GM12878 (cell line): ENCODE measurements around the gene ZG16B. TPM values are rescaled to one million over a fixed set of nuclear protein-coding genes. Genes with fewer than 3 reads are reported as not detected.

Source experiments
- ATAC-seq: fragments of 200-7000 bp; cut with Tn5 transposase; 3 replicates; pipeline ENCODE4 v1.9.1; 2020; ENCODE audit warnings: mild to moderate bottlenecking, moderate library complexity
- BruUV-seq: library from RNA; stranded (reverse); fragments of 400-500 nt; replicated peaks from 2 replicates; lab custom pipeline; 2021; lab: Mats Ljungman, UMichigan
- CTCF ChIA-PET: fragments of 300-600 bp; sonication (Branson Sonifier 250); formaldehyde crosslinking; extraction: SDS; loops from one replicate; lab custom pipeline; 2021; ENCODE audit warnings: inconsistent platforms; lab: Yijun Ruan, JAX
- POLR2A ChIA-PET: fragments of 350-600 bp; formaldehyde crosslinking; extraction: SDS; loops from one replicate; lab custom pipeline; 2021; ENCODE audit warnings: inconsistent platforms; lab: Charles Lee
- RAD21 ChIA-PET: fragments of 300-600 bp; sonication (Branson Sonifier 250); formaldehyde crosslinking; loops from one replicate; lab custom pipeline; 2023; ENCODE audit warnings: antibody characterized with exemption; ENCODE audit not compliant: unreplicated experiment; lab: Charles Lee
- SMC1A ChIA-PET: fragments of 300-600 bp; sonication (Branson Sonifier 250); formaldehyde crosslinking; loops from one replicate; lab custom pipeline; 2023; ENCODE audit not compliant: unreplicated experiment, uncharacterized antibody; lab: Charles Lee
- DNase-seq: peaks from one replicate; pipeline ENCODE4 v3.0.0-alpha.2; 2011; ENCODE audit warnings: low read depth, low spot score
- FAIRE-seq: peaks from 3 replicates; lab custom pipeline; 2011; peaks lifted over from hg19 to GRCh38; lab: Jason Lieb, UNC
- H2AFZ ChIP-seq: 2 replicates; pipeline ENCODE4 v1.6.0; 2011; ENCODE audit warnings: low read depth, low read length, control low read depth; ENCODE audit not compliant: control insufficient read depth
- H3K27ac ChIP-seq: 2 replicates; pipeline ENCODE4 v1.5.1; 2011; ENCODE audit warnings: control low read depth; ENCODE audit not compliant: control insufficient read depth, insufficient read depth
- H3K27me3 ChIP-seq, 2 experiments: replicated peaks in 1 of 2; 2 replicates each; pipeline versions ENCODE4 v1.6.0 to v1.6.1; 2011; ENCODE audit warnings: low read length in 1 of 2; ENCODE audit not compliant: control insufficient read depth in 2 of 2, insufficient read depth in 2 of 2
- H3K36me3 ChIP-seq, 2 experiments: 2 replicates each; pipeline ENCODE4 v1.5.1; 2011; ENCODE audit warnings: low read length in 1 of 2; ENCODE audit not compliant: control insufficient read depth in 2 of 2, insufficient read depth in 2 of 2
- H3K4me1 ChIP-seq: 2 replicates; pipeline ENCODE4 v1.6.1; 2011; ENCODE audit warnings: mild to moderate bottlenecking, low read length, moderate library complexity, mixed read lengths; ENCODE audit not compliant: control insufficient read depth, insufficient read depth
- H3K4me2 ChIP-seq: 2 replicates; pipeline ENCODE4 v1.6.0; 2011; ENCODE audit warnings: control low read depth; ENCODE audit not compliant: control insufficient read depth, insufficient read depth
- H3K4me3 ChIP-seq: fragments of 200-600 bp; sonication (generic); 2 replicates; pipeline ENCODE4 v1.5.1; 2016
- H3K79me2 ChIP-seq: 2 replicates; pipeline ENCODE4 v1.6.0; 2011; ENCODE audit warnings: low read length; ENCODE audit not compliant: control insufficient read depth, insufficient read depth
- H3K9ac ChIP-seq: 2 replicates; pipeline ENCODE4 v1.8.0; 2011; ENCODE audit warnings: low read length, control low read depth, mixed read lengths; ENCODE audit not compliant: control insufficient read depth, insufficient read depth
- H3K9me3 ChIP-seq: replicated peaks from 3 replicates; pipeline ENCODE4 v1.5.1; 2011; ENCODE audit warnings: mild to moderate bottlenecking, low read length; ENCODE audit not compliant: control insufficient read depth, insufficient read depth
- H4K20me1 ChIP-seq: 2 replicates; pipeline ENCODE4 v1.6.0; 2011; ENCODE audit not compliant: control insufficient read depth, insufficient read depth
- ASH2L ChIP-seq: fragments of 300-600, 200-600 bp; sonication (generic); IDR thresholded peaks from 2 replicates; pipeline ENCODE4 v1.6.1; 2017; ENCODE audit warnings: low read depth, mild to moderate bottlenecking, borderline replicate concordance
- CBFB ChIP-seq: IDR thresholded peaks from 2 replicates; pipeline ENCODE4 v1.6.1; 2016; ENCODE audit warnings: antibody characterized with exemption, low read depth
- CEBPZ ChIP-seq: fragments of 150-350 bp; IDR thresholded peaks from 2 replicates; pipeline ENCODE4 v1.6.1; 2016; ENCODE audit warnings: low read depth, low read length
- ESRRA ChIP-seq: IDR thresholded peaks from 2 replicates; pipeline ENCODE4 v1.6.1; 2012; ENCODE audit warnings: mild to moderate bottlenecking, low read length, improper control_type of control experiment
- HSF1 ChIP-seq: fragments of 150-350 bp; IDR thresholded peaks from 2 replicates; pipeline ENCODE4 v1.6.1; 2014; ENCODE audit warnings: mild to moderate bottlenecking, low read depth, low read length
- KDM1A ChIP-seq: fragments of 200-600 bp; sonication (generic); IDR thresholded peaks from 2 replicates; pipeline ENCODE4 v1.6.1; 2016; ENCODE audit warnings: borderline replicate concordance
- POLR2A ChIP-seq: IDR thresholded peaks from 2 replicates; pipeline ENCODE4 v1.6.1; 2011; ENCODE audit warnings: low read depth, mild to moderate bottlenecking, low read length
- RCOR1 ChIP-seq: conservative IDR thresholded peaks from 2 replicates; pipeline ENCODE4 v1.6.1; 2012; ENCODE audit warnings: low read depth, low read length, improper control_type of control experiment
- STAT3 ChIP-seq: IDR thresholded peaks from 2 replicates; pipeline ENCODE4 v1.6.1; 2011; ENCODE audit warnings: low read depth, low read length, improper control_type of control experiment
- ZBTB33 ChIP-seq: fragments of 450-650 bp; IDR thresholded peaks from 2 replicates; pipeline ENCODE4 v1.6.1; 2017; ENCODE audit warnings: mild to moderate bottlenecking
- ZNF24 ChIP-seq: fragments of 450-650 bp; IDR thresholded peaks from 2 replicates; pipeline ENCODE4 v1.6.1; 2017; ENCODE audit warnings: antibody characterized with exemption, mild to moderate bottlenecking
- ZNF592 ChIP-seq: fragments of 450-650 bp; IDR thresholded peaks from 2 replicates; pipeline ENCODE4 v1.6.1; 2017; ENCODE audit warnings: mild to moderate bottlenecking, moderate library complexity
- ZSCAN29 ChIP-seq: fragments of 450-650 bp; IDR thresholded peaks from 2 replicates; pipeline ENCODE4 v1.6.1; 2017; ENCODE audit warnings: mild to moderate bottlenecking, moderate library complexity
- WGBS: methylation state at CpG from one replicate; pipeline ENCODE4 v1.1.6; 2016; ENCODE audit warnings: low lambda C conversion rate; ENCODE audit not compliant: insufficient replicate concordance, insufficient coverage; ENCODE audit errors: missing lambda C conversion rate; 5-methylcytosine and 5-hydroxymethylcytosine counted together
- in situ Hi-C: fragments of 300-500 bp; cut with MboI; formaldehyde crosslinking; loops from 9 replicates; pipeline ENCODE4 v1.14.3; 2018; ENCODE audit warnings: mixed read lengths
- intact Hi-C: fragments of 100-400 bp; cut with micrococcal nuclease; formaldehyde crosslinking; loops from one replicate; pipeline ENCODE4 v1.14.2; 2022; ENCODE audit not compliant: unreplicated experiment
- polyA plus RNA-seq, 11 experiments: library from polyadenylated mRNA; depleted of rRNA in 4 of 11; unstranded in 6 of 11; stranded (reverse) in 5 of 11; fragments of >200 nt; fragmentation: Nextera tagmentation in 4 of 11; fragmentation: Illumina TruSeq in 1 of 11; extraction: Ambion mirVana in 4 of 11; extraction: Trizol in 1 of 11; gene quantifications; 1 replicate in 1 of 11; 2 replicates in 10 of 11; pipeline versions ENCODE4 v1.2.1 to v1.2.3, GENCODE V29; 2011 to 2016; ENCODE audit warnings: inconsistent platforms in 2 of 11, missing spikeins in 2 of 11, low read depth in 1 of 11
- total RNA-seq, 4 experiments: library from RNA; depleted of rRNA in 3 of 4; stranded (reverse); fragments of >200 nt in 3 of 4; fragmentation: Illumina TruSeq in 1 of 4; extraction: Trizol in 1 of 4; gene quantifications; 2 replicates each; pipeline versions ENCODE4 v1.2.1 to v1.2.3, GENCODE V29; 2013 to 2021

Gene ZG16B
- total and polyA plus RNA-seq, 10 of the 15 experiments (the other 5 are each of a cell fraction or from before 2014, with no cell fraction given), result 1.00 to 11.6 (median 5.8) TPM

- TF ChIP-seq ESRRA (no peak), POLR2A (no peak), KDM1A (no peak), STAT3 (no peak), HSF1 (no peak), ZSCAN29 (no peak)
These were observed 43.9 kb upstream of the ZG16B start (continued) for GRCh38 chr16:2786061-2786825.

- H3K27me3 ChIP-seq, result peaks cover 2 to 7% of the 10 kb centered on the region in 2 experiments; a peak in 3 of 4 replicates
- no peaks in the 10 kb centered on the region for H3K9me3 ChIP-seq
- ATAC-seq, result no peak
- no peak overlapping the region for H3K9ac ChIP-seq
- H3K4me1 ChIP-seq, result no peaks in the 10 kb centered on the region
- in situ Hi-C loops, result no loop called here
- WGBS, result 40% methylated on average over 1 of the region's 3 CpGs
- no peaks in the 10 kb centered on the region for H3K79me2 ChIP-seq
- POLR2A ChIA-PET, result no interaction called here
- CTCF ChIA-PET, result no interaction called here
- no peaks in the 10 kb centered on the region for H4K20me1 ChIP-seq
- BruUV-seq, result no TSS peak
- H3K4me2 ChIP-seq, result no peak overlapping the region
- SMC1A ChIA-PET, result no interaction called here
- no peak for FAIRE-seq
- H3K27ac ChIP-seq, result no peak overlapping the region
- no peak overlapping the region for H3K4me3 ChIP-seq
- no peak for DNase-seq
- RAD21 ChIA-PET, result no interaction called here
- intact Hi-C loops, result no loop called here
- H3K36me3 ChIP-seq, result no peaks in the 10 kb centered on the region
- no peak overlapping the region for H2AFZ ChIP-seq
- no peak for TF ChIP-seq ZBTB33
- TF ChIP-seq CBFB, result no peak
- TF ChIP-seq CEBPZ, result no peak
- TF ChIP-seq ZNF592, result no peak
- no peak for TF ChIP-seq RCOR1
- no peak for TF ChIP-seq ZNF24
- TF ChIP-seq ASH2L, result no peak
These were observed 43.3 kb upstream of the ZG16B start for GRCh38 chr16:2786826-2787151.
